ENCODE results near the gene DAND5. TPM values are rescaled to one million over a fixed set of nuclear protein-coding genes. Genes with fewer than 3 reads are reported as not detected.

Gene DAND5
- total RNA-seq, 2 experiments from 2014 or later = 0.12 TPM; not detected in 1

Small RNA genes lying within 50 kb of the gene (microRNA-seq; reads per million reads assigned to microRNA genes)
- not detected for gene MIR5695 (ENCODE audit: borderline microRNAs expressed, borderline number of aligned reads, borderline replicate concordance)
- 11.0 reads per million, percentile 34 among the genes with 10 or more reads in this experiment for gene MIR6515 (ENCODE audit: borderline microRNAs expressed, borderline number of aligned reads, borderline replicate concordance)

Other genes with a start within 250 kb of the DAND5 start
- gene TNPO2, start 245.6 kb upstream of the DAND5 start, total RNA-seq = 10 to 100 TPM; 65.2 to 76.4 TPM
- gene TRIR, start 234.9 kb upstream of the DAND5 start, total RNA-seq = 100 to 1,000 TPM; 167 to 182 TPM
- 10 to 100 TPM; 54.2 TPM for gene GET3, start 232.1 kb upstream of the DAND5 start, total RNA-seq
- not detected for gene BEST2, start 217.8 kb upstream of the DAND5 start, total RNA-seq
- 10 to 100 TPM; 20.2 to 22.2 TPM for gene HOOK2, start 194.0 kb upstream of the DAND5 start, total RNA-seq
- gene JUNB, start 178.1 kb upstream of the DAND5 start, total RNA-seq = 100 to 1,000 TPM; 409 to 411 TPM
- gene PRDX2, start 167.8 kb upstream of the DAND5 start, total RNA-seq = 100 to 1,000 TPM; 253 to 258 TPM
- 10 to 100 TPM; 42.4 to 44.6 TPM for gene THSD8, start 167.5 kb upstream of the DAND5 start, total RNA-seq
- 10 to 100 TPM; 61.9 to 66.8 TPM for gene RNASEH2A, start 163.0 kb upstream of the DAND5 start, total RNA-seq
- gene RTBDN, start 135.0 kb upstream of the DAND5 start, total RNA-seq = not detected
- gene MAST1, start 131.1 kb upstream of the DAND5 start, total RNA-seq = 1 to 10 TPM; 1.7 to 2.3 TPM
- 10 to 100 TPM; 27.0 to 27.5 TPM for gene DNASE2, start 88.1 kb upstream of the DAND5 start, total RNA-seq
- gene KLF1, start 82.4 kb upstream of the DAND5 start, total RNA-seq = under 1 TPM; 0.12 to 0.19 TPM
- 10 to 100 TPM; 33.6 to 34.4 TPM for gene GCDH, start 78.4 kb upstream of the DAND5 start, total RNA-seq
- 1 to 10 TPM; 3.0 to 4.2 TPM for gene SYCE2, start 50.3 kb upstream of the DAND5 start, total RNA-seq
- 100 to 1,000 TPM; 109 to 110 TPM for gene FARSA, start 35.9 kb upstream of the DAND5 start, total RNA-seq
- gene CALR, start 31.0 kb upstream of the DAND5 start, total RNA-seq = 100 to 1,000 TPM; 625 to 642 TPM
- gene RAD23A, start 23.7 kb upstream of the DAND5 start, total RNA-seq = 100 to 1,000 TPM; 190 to 194 TPM
- 10 to 100 TPM; 31.2 to 32.6 TPM for gene GADD45GIP1, start 12.4 kb upstream of the DAND5 start, total RNA-seq
- gene NFIX, start 25.9 kb downstream of the DAND5 start, total RNA-seq = 1 to 10 TPM; 1.6 to 2.0 TPM
- 1 to 10 TPM; 5.0 to 5.6 TPM for gene LYL1, start 133.3 kb downstream of the DAND5 start, total RNA-seq
- 10 to 100 TPM; 59.2 to 61.3 TPM for gene TRMT1, start 147.2 kb downstream of the DAND5 start, total RNA-seq
- gene NACC1, start 148.7 kb downstream of the DAND5 start, total RNA-seq = 10 to 100 TPM; 89.8 to 90.9 TPM
- gene STX10, start 180.8 kb downstream of the DAND5 start, total RNA-seq = 10 to 100 TPM; 65.5 to 66.3 TPM
- 100 to 1,000 TPM; 129 to 137 TPM for gene IER2, start 180.8 kb downstream of the DAND5 start, total RNA-seq

All from activated CD4-positive, alpha-beta memory T cell treated with anti-CD3 and anti-CD28 coated beads for 36 hours (primary cell).